Fibroblast of pulmonary artery (primary cell): ENCODE measurements around the gene GPR65.

ENCODE experiments used
- DNase-seq: peaks from one replicate; pipeline ENCODE4 v3.0.0-alpha.2; 2010; ENCODE audit warnings: low read depth
- H3K4me3 ChIP-seq: replicated peaks from 2 replicates; pipeline ENCODE4 v1.5.1; 2011; ENCODE audit warnings: low read depth, mild to moderate bottlenecking, control low read depth, low read length, moderate library complexity
- CTCF ChIP-seq: IDR thresholded peaks from 2 replicates; pipeline ENCODE4 v1.5.1; 2011; ENCODE audit warnings: mild to moderate bottlenecking, control low read depth, low read length, inconsistent platforms; ENCODE audit errors: missing control alignments

GPR65 gene

GRCh38 chr14:87975636-87976035 lies 29.3 kb upstream of the GPR65 start:
- peak; percentile 25 for DNase-seq
- no peak overlapping the region for H3K4me3 ChIP-seq
- TF ChIP-seq CTCF = no peak

- no peak for DNase-seq
- no peak for TF ChIP-seq CTCF
- no peak overlapping the region for H3K4me3 ChIP-seq
Measured at GRCh38 chr14:87979689-87980088, 25.2 kb upstream of the GPR65 start.

- no peak overlapping the region for H3K4me3 ChIP-seq
- no peak for DNase-seq
- no peak for TF ChIP-seq CTCF
Measured at GRCh38 chr14:87989221-87989955, 15.5 kb upstream of the GPR65 start.

GRCh38 chr14:87989956-87990299 lies 15.0 kb upstream of the GPR65 start:
- DNase-seq = no peak
- no peak for TF ChIP-seq CTCF
- H3K4me3 ChIP-seq = no peak overlapping the region

GRCh38 chr14:87990682-87991081 lies 14.3 kb upstream of the GPR65 start:
- no peak overlapping the region for H3K4me3 ChIP-seq
- TF ChIP-seq CTCF = no peak
- DNase-seq = no peak

GRCh38 chr14:87992346-87992717 lies 12.6 kb upstream of the GPR65 start:
- no peak for TF ChIP-seq CTCF
- peak overlapping the region; percentile 68 for H3K4me3 ChIP-seq
- no peak for DNase-seq
